ENCODE data around the gene CCSER1. TPM values are rescaled to one million over a fixed set of nuclear protein-coding genes. Genes with fewer than 3 reads are reported as not detected.

CCSER1 gene
- total RNA-seq, 1 donor from 2014 or later = not detected

- no peak for DNase-seq (ENCODE audit: low read depth)
Measured at GRCh38 chr4:90543419-90544170, 416.4 kb downstream of the CCSER1 start.

- no peak for DNase-seq (ENCODE audit: low read depth)
Measured at GRCh38 chr4:90544532-90545045, 417.4 kb downstream of the CCSER1 start.

DNA sequence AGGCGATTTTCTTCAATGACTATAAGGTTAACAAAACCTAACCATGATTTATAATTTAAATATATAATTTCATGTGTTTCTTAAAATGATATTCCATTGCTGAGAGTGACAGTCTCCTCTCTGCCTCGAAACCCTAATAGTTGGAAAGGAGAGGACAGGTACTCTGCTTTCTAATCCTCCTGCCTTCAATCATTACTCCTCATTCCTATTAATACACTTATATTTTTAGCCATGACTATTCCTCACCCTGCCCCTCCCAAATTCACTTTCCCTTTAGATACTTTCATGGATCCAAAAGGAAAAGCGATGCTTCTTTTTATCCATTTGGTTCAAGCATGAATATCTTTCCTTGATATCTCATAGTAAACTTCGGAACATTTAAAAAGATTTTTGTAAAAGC is 418.2 kb downstream of the CCSER1 start:
- no peak for DNase-seq (ENCODE audit: low read depth)

DNA sequence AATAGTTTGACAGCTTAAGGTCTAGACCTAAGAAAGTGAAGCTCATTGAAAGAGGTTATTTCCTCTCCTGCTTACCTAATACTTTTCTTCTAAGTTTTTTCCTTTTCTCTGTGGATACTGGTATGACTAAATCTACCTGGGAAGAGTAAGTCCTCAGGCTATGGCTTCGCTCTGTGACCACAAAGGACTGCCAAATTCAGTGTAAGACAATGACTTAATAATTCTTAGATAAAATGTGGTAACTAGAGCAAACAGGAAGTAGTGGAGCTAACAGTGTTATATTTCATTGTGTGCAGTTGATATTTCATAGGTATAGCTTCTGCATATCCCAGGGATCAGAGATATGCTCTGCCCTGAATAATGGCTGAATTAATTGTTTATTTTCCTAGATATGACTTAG is 418.9 kb downstream of the CCSER1 start:
- no peak for DNase-seq (ENCODE audit: low read depth)

DNA sequence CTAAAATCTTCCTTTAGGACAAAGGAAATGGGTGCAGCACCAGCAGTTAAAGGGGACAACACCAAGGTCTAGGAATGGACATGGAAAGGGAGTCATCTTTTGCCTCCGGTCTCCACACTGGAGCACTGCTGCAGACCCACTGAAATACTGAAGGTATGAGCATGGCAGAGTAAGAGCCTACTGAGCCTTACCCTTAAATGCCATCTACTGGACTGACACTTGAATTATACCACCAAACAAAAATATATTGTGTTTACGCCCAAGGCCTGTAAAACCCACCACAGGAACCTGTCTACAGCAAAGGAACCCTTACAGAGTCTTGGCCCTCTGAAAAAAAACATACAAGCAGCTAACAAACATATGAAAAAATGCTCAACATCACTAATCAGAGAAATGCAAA is 443.4 kb downstream of the CCSER1 start:
- no peak for DNase-seq (ENCODE audit: low read depth)

DNA sequence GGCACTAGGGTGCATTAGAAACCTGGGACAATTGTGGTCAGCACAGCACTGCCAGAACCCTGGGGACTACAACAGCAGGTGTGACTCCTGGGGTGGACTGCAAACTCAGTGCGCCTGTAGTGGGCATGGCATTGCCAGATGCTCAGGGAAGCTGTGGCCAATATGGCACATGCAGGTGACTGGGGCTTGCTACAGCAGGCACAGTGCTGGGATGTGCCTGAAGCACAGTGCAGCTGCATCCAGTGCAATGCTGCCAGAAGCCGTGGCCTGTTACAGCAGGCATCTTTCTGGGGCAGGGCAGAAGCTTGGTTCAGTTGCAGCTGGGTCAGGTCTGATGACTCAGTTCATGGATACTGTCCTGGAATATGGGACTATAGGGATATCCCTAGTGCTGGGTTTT is 445.8 kb downstream of the CCSER1 start:
- DNase-seq (ENCODE audit: low read depth) = no peak

- no peak for DNase-seq (ENCODE audit: low read depth)
Measured at GRCh38 chr4:90575371-90575770, 448.2 kb downstream of the CCSER1 start.

- no peak for DNase-seq (ENCODE audit: low read depth)
Measured at GRCh38 chr4:90580326-90580725, 453.1 kb downstream of the CCSER1 start.

DNA sequence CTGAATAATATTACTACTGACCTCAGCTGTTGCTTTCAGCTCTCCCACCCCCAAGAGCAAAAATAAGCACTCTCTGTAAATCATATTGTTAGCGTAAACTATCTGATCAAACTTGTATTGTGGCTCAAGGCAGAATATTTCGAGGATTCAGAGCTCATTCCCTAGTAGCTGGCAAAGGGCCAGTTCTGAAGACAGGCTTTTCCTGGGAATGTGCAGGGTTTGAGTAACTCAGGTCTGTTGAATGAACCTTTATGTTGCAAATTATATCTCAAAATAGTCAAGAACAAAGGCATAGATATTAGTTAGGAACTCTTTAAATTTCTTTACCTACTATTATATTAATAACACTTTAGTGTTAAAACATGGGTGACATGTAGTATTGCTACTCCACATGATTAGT is 454.9 kb downstream of the CCSER1 start:
- DNase-seq (ENCODE audit: low read depth) = no peak

DNA sequence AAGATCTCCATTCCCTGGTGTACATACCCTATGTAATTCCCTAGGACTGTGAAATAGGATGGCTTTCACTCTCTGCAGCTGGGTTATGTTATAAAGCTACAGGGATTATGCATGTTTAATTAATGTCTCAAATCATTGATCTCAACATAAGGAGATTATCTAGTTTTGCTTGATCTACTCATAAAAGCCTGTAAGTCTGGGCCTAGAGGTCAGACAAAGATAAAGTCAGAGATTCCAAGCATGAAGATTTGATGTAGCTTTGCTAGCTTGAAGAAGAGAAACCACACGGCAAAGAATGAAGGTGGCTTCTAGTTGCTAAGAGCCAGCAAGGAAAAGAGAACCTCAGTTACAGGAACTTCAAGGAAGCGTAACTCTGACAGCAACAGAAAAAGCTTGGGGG is 456.9 kb downstream of the CCSER1 start:
- DNase-seq (ENCODE audit: low read depth) = no peak

GRCh38 chr4:90585961-90586360 is 458.8 kb downstream of the CCSER1 start:
- DNase-seq (ENCODE audit: low read depth) = no peak

DNA sequence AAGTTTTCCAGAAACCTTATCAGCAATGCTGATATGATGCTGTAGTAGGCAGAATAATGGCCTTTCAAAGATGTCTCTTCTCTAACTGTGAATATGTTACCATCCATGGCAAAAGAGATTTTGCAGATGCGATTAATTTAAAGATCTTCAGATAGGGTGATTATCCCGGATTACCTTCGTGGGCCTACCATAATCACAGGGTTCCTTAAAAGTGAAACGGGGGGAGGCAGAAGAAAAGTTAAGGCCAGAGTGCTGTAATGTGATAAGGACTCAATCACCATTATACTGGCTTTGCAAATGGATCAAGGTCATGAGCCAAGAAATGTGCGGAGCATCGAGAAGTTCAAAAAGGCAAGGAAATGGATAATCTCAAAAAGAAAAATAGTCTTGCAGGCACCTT is 459.6 kb downstream of the CCSER1 start:
- DNase-seq (ENCODE audit: low read depth) = no peak

DNA sequence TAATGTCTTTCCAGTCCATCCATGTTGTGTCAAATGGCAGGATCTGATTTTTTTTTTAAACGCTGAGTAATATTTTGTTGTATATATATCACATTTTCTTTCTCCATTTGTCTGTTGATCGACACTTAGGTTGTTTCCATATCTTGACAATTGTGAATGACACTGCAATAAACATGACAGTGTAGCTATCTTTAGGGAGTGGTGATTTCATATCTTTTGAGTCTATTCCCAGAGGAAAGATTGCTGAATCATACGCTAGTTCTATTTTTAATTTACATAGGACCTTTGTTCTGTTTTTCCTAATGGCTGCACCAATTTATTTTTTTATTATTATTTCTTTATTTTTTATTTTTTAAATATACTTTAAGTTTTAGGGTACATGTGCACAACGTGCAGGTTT is 470.7 kb downstream of the CCSER1 start:
- peak; percentile 1 for DNase-seq (ENCODE audit: low read depth)

- no peak for DNase-seq (ENCODE audit: low read depth)
Measured at GRCh38 chr4:90598741-90599140, 471.5 kb downstream of the CCSER1 start.

- DNase-seq (ENCODE audit: low read depth) = no peak
Measured at GRCh38 chr4:90602726-90603125, 475.5 kb downstream of the CCSER1 start.

GRCh38 chr4:90603540-90603939 is 476.3 kb downstream of the CCSER1 start:
- DNase-seq (ENCODE audit: low read depth) = no peak

DNA sequence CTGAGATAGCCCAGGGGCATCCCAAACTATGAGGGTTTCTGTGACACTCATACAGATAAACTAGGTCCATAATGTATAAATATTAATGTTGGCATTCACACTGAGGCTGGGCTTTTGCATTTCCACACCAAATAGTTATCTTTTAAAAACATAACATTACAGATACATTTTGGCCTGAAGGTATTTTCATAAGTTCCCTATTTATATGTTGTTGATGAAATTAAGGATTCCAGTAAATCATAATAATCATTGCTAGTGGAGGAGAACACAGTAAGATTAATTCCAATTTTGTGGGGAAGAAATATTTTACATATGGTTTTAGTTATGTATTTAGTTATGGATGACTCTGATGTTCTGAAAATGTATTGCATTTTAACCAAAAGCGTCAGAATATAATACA is 479.6 kb downstream of the CCSER1 start:
- no peak for DNase-seq (ENCODE audit: low read depth)

DNA sequence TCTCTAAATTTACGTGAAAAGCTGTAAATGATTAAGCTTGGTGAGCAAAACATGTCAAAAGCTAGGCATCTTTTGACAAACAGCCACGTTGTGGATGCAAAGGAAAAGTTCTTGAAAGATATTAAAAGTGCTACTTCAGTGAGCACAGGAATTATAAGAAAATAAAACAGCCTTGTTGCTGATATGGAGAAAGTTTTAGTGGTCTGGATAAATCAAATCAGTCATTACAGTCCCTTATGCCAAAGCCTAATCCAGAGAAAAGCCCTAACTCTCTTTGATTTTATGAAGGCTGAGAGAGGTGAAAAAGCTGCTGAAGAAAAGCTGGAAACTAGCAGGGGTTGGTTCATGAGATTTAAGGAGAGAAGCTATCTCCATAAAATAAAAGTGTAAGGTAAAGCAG is 487.2 kb downstream of the CCSER1 start:
- DNase-seq (ENCODE audit: low read depth) = no peak

- no peak for DNase-seq (ENCODE audit: low read depth)
Measured at GRCh38 chr4:90621080-90621479, 493.9 kb downstream of the CCSER1 start.

DNA sequence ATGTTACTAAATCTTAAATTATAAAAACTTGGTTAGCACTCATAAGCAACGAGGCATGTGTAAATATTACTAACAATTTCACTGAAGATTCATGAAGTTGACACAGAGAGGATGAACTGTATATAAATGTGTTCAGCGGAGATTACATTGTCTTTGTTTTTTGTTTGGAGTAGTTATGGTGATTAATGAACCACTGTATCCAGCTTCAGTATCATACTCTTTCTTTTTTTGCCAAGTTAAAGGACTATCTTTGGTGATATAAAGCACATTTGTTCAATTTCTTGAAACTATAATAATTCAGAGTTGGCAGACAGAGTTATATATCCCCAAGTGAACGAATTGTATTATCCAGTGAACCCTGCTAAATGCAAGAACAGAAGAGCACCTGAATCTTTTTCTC is 497.6 kb downstream of the CCSER1 start:
- DNase-seq (ENCODE audit: low read depth) = no peak

DNA sequence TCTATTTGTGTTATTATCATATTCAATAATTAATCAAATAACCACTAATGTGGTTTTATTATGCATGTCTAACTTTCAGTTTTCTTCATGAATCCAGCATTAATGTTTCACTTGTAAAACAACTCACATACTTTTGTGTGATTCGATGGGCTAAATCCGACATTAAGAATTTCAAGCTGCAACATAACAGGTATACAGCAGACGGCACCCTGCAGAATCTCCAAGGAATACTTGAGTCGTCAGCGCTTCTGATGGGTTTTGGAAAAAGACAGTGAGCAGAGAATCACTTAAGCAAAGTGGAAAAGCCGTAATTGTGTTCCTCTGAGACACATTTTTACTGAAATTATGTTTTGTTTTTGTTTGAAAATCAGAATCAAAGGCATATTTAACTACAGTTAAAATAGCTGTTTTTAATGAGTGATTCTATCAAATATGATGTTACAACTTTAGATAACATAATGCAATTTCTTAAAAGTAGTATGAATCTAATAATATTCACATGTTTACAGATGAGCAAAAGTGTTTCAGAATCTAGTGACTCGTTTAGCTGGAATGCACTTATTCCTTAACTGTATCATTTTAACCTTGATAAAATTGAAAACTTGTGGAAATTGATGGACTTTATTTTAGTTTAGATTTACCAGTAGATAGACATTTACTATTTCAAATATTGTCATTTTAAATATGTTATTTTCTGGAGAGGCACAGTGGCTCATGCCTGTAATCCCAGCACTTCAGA is 514.8 kb downstream of the CCSER1 start:
- no peak for DNase-seq (ENCODE audit: low read depth)

DNA sequence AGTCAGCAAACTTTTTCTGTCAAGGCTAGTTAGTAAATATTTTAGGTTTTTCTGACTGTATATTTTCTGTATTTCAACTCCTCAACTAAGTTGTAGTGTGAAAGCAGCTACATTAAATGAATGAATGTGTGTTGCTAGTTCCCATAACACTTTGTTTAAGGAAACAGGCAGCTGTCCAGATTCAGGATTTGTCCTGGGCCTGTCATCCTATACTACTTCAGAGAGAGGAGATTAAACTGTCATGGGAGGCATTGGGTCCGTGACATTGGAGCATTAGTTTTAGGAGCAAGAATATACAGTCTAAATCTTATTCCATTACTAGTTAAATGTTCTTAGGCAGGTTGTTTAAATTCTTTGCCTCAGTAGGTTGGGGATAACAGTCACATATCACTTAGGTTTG is 516.0 kb downstream of the CCSER1 start:
- DNase-seq (ENCODE audit: low read depth) = no peak

DNA sequence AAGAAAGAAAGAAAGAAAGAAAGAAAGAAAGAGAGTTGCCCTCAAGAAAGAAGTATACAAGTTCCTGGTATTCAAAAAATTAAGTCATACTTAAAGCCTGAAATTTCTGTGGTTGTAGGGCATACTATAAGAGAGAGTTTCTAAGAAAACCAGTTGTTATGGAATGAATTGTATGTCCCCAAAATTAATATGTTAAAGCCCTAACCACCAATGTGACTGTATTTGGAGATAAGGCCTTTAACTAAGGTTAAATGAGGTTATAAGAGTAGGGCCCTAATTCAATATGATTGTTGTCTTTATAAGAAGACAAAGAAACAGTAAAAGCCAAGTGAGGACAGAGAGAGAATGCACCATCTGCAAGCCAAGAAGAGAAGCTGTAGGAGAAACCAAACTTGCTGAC is 521.1 kb downstream of the CCSER1 start:
- DNase-seq (ENCODE audit: low read depth) = no peak
